ENCODE results near the gene ACSF2.

ACSF2 gene

GRCh38 chr17:50444841-50445715, 19.1 kb downstream of the ACSF2 start:
- no peak for FAIRE-seq
- DNase-seq (ENCODE audit: insufficient read length, low spot score), result no peak
- no peak for TF ChIP-seq CTCF (IDR thresholded peaks at IDR 0.05; ENCODE audit: insufficient read depth, missing control alignments)

DNA sequence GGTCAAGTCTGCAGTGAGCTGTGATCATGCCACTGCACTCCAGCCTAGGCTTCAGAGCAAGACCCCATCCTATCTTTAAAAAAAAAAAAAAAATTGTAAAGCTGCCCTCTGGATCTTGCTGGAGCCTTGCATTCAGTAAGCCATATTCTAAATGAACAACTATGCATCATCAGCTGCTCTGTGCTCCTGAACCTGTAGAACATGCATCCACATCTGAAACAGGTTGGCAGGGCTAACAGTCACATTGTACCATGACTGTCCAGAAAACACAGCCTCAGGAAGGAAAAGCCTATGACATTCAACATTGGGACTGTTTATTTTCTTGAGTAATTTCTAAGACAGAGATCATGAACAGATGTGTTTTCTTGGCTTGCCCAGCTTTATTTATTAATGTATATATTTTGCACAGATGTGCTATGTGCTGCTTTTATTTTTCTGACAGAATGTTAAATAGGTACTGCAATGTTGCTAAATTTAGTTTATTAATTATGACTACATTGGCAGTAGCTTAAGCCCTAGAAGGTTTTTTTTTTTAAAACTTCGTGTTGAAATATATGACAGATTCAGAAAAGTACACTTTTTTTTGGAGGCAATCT, 19.8 kb downstream of the ACSF2 start:
- no peak for FAIRE-seq
- DNase-seq (ENCODE audit: insufficient read length, low spot score), result no peak
- no peak for TF ChIP-seq CTCF (IDR thresholded peaks at IDR 0.05; ENCODE audit: insufficient read depth, missing control alignments)

DNA sequence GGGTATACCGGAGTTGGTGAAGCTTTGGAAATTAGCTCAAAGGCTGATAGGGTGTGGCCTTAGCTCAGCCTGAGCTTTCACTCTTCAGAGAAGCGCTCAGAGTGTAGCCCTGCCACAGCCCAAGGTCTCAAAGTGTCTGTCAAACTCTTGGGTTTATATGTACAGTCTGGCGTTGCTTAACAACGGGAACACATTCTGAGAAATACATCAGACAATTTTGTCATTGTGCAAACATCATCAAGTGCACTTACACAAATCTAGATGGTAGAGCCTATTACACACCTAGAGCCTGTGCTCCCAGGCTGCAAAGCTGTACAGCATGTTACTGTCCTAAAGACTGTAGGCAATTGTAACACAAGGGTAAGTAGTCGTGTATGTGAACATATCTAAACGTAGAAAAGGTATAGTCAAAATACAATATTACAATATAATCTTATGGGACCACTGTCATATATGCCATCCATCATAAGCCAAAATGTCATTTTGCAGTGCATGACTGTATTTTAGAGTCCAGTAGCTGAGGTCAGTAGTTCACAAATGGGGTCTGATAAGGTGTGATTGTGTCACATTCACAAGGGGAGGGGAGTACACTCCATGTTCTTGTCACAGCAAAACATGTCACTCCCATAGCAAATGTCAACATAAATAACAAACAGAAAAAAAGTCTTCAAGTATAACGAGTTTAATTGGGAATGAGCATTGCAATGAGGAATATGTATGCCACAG, 22.0 kb downstream of the ACSF2 start:
- FAIRE-seq, result no peak
- no peak for DNase-seq (ENCODE audit: insufficient read length, low spot score)
- no peak for TF ChIP-seq CTCF (IDR thresholded peaks at IDR 0.05; ENCODE audit: insufficient read depth, missing control alignments)

DNA sequence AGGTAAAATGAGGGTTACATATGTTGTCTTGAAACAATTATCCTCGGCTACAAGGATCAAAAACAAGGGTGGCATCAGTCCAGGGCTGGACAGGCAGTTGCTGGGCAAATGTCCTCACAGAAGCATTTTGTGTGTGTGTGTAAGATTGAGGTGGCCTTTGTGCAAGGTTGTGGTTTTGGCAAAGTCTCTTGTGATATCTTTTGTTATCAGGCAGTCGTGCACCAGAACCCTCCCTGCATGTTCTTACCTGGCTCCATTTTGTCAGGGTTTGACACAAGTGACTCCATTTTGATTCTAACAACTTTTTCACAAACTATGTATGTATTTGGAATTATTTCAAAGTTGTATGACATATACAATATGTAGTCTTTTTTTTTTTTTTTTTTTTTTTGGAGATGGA, 22.6 kb downstream of the ACSF2 start:
- TF ChIP-seq CTCF (IDR thresholded peaks at IDR 0.05; ENCODE audit: insufficient read depth, missing control alignments), result no peak
- FAIRE-seq, result no peak
- no peak for DNase-seq (ENCODE audit: insufficient read length, low spot score)

DNA sequence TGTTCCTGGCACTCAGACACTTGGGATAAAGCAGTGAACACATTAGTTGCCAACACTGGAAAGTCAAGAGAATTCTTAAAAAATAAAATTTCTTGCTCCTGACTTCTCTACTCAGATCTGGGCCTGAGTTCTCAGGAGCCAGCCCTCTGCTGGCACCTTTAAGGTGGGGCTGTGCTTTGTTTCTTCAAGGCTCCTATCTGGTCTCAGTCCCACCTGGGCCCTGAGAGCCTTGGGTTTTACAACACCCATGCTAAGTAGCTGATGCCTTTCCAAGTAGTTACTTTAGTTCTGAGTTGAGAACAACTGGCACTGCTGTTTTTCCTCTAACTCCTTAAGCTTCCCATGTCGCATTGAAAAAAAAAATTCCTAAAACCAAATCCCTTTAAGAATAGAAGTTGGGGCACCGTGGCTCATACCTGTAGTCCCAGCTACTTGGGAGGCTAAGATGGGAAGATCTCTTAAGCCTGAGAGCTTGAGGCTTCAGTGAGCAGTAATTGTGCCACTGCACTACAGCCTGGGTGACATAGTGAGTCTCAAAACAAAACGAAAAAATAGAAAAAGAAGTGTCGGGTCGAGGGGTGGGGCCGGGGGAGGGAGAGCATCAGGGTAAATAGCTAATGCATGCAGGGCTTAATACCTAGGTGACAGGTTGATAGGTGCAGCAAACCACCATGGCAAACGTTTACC, 26.1 kb downstream of the ACSF2 start:
- no peak for FAIRE-seq
- DNase-seq (ENCODE audit: insufficient read length, low spot score), result no peak
- no peak for TF ChIP-seq CTCF (IDR thresholded peaks at IDR 0.05; ENCODE audit: insufficient read depth, missing control alignments)

GRCh38 chr17:50452630-50453300, 26.7 kb downstream of the ACSF2 start:
- FAIRE-seq (no peak), DNase-seq (ENCODE audit: insufficient read length, low spot score) (no peak)
- no peak for TF ChIP-seq CTCF (IDR thresholded peaks at IDR 0.05; ENCODE audit: insufficient read depth, missing control alignments)

Data from D721Med (cell line).